Epithelial cell of proximal tubule (primary cell): ENCODE results near the gene UBAP1. TPM values are rescaled to one million over a fixed set of nuclear protein-coding genes. Genes with fewer than 3 reads are reported as not detected.
"Not testable (repeated sequence)": the region's sequence is repeated elsewhere in the genome, so short reads cannot be mapped to it uniquely, and the experiment has no call there.

Experiments
- DNase-seq: peaks from one replicate; pipeline ENCODE4 v3.0.0-alpha.2; 2011; ENCODE audit warnings: low read depth
- H3K4me3 ChIP-seq: 2 replicates; pipeline ENCODE4 v1.5.1; 2011; ENCODE audit warnings: low read depth, mild to moderate bottlenecking, low read length
- total RNA-seq: library from RNA; depleted of rRNA; stranded (reverse); fragments of >200 nt; gene quantifications from 2 replicates; pipeline ENCODE4 v1.2.3, GENCODE V29; 2015
- TF ChIP-seq, protein P1 (sequence below): conservative IDR thresholded peaks from 2 replicates; pipeline ENCODE4 v1.5.1; 2012; ENCODE audit warnings: low read depth, mild to moderate bottlenecking, low read length

The UBAP1 gene
- 37.4 and 49.5 TPM in 2 replicates for total RNA-seq

DNA sequence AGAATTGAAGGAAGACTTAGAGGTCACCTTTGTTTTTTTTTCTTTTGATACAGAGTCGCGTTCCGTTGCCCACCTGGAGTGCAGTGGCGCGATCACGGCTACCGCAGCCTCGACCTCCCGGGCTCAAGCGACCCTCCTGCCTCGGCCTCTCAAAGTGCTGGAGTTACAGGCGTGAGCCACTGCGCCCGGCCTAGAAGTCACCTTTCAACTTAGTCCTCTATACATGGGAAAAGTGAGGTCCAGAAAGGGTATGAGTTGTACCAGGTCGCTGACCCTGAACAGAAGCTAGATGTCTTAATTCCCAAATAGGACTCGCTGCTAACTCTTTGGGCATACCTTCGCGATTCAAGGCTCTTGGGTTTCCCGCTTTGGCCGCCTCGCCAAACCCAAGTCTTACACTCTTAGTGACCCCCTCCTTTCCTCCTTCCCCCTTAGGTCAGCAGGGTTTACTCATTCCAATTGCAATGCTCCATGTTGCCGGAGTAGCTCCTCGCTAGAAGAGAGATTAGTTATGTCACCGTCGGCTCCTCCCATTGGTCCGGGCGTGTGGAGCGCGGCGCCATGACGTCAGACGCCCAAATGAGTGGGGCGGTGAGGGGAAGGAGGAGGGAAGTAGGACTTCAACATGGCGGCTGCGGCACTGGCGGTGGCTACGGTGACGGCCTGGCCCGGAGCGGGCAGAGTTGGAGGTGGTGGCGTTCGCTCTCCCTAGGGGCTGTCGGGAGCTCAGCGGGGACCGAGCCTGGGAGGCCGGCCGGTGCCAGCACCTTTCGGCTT is at the start of gene UBAP1:
TSS of gene UBAP1 (plus strand) at position 608 of the 777 bp plus-strand sequence. CDS start 41,872 bp downstream, outside the sequence.
- peak; percentile 81 for DNase-seq
- H3K4me3 ChIP-seq: peak within 1 kb of the TSS; percentile 82
- TF ChIP-seq, protein P1, sequence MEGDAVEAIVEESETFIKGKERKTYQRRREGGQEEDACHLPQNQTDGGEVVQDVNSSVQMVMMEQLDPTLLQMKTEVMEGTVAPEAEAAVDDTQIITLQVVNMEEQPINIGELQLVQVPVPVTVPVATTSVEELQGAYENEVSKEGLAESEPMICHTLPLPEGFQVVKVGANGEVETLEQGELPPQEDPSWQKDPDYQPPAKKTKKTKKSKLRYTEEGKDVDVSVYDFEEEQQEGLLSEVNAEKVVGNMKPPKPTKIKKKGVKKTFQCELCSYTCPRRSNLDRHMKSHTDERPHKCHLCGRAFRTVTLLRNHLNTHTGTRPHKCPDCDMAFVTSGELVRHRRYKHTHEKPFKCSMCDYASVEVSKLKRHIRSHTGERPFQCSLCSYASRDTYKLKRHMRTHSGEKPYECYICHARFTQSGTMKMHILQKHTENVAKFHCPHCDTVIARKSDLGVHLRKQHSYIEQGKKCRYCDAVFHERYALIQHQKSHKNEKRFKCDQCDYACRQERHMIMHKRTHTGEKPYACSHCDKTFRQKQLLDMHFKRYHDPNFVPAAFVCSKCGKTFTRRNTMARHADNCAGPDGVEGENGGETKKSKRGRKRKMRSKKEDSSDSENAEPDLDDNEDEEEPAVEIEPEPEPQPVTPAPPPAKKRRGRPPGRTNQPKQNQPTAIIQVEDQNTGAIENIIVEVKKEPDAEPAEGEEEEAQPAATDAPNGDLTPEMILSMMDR: no peak

DNA sequence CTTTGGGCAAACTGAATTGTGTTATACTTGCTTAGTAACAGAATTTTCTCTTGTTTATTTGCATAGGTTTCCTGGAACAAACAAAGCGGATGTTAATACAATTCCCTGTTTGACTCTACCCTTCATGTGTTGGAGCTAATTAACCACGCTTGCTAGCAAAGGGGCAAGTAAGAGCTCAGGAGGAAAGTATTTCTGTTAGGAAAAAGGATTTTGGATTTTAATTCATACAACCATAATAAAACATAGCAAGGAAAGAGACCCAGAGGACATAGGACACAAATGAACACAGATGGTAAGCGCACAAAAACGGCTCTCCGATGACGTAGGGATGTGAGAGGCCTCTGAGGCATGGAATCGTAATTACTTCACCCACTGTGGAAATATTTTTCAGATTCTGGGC is 47.3 kb upstream of the UBAP1 start:
- H3K4me3 ChIP-seq: no peak overlapping the region
- TF ChIP-seq, protein P1: no peak
- no peak for DNase-seq

DNA sequence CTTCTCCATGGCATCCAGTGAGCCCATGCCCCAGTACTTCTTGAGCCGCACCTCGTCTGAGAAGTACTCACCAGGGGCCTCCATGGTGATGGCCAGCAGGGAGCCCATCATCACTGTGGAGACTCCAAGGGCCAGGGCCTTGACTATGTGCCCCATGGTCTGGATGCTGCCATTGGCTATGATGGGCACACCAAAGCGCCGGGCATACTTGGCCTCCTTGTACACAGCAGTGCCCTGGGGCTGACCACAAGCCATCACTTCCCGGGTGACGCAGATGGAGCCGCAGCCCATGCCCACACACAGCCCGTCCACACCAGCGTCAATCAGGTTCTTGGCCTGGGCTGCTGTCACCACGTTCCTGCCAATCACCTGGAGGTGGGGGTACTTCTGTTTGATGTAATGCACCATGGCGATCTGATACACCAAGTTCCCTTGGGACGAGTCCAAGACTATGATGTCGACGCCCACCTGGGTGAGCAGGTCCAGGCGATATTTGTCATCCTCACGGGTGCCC is 45.4 kb upstream of the UBAP1 start:
- no peak for DNase-seq
- TF ChIP-seq, protein P1: no peak
- no peak overlapping the region for H3K4me3 ChIP-seq

DNA sequence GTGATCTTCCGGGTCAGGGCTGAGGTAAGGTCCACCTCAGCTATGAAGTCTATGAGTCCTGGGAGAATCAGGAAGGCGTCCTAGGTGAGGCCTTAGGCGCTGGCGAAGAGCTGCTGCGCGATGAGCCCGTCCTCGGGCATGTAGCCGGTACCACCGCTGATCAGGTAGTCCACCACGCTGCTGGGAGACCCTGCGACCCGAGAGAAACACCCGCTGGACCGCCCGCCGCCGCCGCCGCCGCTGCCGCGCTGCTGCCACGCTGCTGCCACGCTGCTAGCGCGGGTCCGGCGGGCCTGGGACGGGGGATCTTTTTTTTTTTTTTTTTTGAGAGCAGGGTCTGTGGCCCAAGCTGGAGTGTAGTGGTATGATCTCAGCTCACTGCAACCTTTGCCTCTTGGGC is 44.3 kb upstream of the UBAP1 start:
- no peak overlapping the region for H3K4me3 ChIP-seq
- no peak for DNase-seq
- TF ChIP-seq, protein P1: no peak

DNA sequence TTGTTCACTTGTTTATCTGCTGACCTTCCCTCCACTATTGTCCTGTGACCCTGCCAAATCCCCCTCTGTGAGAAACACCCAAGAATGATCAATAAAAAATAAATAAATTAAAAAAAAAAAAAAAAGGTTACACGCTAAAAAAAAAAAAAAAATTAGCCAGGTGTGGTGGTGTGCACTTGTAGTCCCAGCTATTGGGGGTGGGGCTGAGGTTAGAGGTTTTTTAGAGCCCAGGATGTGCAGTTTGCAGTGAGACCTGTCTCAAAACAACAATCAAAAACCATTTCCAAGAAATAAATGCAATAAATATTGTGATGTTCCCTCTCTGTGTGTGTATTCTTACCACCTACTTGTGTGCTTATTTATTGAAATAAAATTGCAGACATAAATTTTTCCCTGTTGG is 40.2 kb upstream of the UBAP1 start:
- not testable (repeated sequence) for DNase-seq, H3K4me3 ChIP-seq

DNA sequence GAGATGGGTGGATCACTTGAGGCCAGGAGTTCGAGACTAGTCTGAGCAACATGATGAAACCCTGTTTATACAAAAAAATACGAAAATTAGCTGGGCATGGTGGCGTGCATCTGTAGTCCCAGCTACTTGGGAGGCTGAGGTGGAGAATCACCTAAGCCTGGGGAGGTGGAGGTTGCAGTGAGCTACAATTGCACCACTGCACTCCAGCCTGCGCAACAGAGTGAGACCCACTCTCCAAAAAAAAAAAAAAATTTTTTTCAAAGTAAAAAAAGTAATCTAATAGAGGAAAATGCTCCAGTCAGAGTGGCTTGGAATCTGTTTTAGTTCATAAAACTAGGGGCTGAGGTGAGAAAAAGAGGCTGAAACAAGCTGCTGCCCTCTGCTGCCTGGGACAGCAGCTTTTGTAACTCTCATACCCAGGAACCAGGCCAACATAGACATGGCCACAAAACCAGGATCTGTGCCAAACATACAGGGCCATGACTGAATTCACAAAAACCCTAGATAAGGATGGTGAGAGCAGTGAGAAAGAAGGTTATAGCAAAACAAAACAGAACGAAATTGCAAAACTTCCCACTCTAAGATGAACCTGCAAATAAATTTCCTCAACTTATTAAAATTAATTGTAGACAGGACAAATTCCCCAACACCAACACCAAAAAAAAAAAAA is 39.2 kb upstream of the UBAP1 start:
- no peak for DNase-seq
- no peak overlapping the region for H3K4me3 ChIP-seq
- TF ChIP-seq, protein P1: peak; percentile 55

DNA sequence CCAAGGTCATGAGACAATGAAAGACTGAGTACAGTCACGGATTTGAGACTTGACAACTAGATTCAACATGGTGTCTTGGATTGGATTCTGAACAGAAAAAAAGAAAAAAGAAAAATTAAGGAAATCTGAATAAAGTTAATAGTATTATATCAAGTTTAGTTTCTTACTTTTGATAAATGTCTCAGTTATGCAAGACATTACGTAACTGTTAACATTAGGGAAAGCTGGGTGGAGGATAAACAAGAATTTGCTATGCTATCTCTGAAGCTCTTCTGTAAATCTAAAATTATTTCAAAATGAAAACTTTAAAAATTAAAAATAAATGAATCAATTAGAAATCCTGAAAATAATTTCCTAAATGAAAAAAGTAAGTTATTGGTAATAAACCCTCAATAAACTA is 38.0 kb upstream of the UBAP1 start:
- TF ChIP-seq, protein P1: no peak
- DNase-seq: no peak
- no peak overlapping the region for H3K4me3 ChIP-seq
